Psoas muscle (tissue), 8 donors: Measurements from ENCODE around the gene UGGT1. TPM values are rescaled to one million over a fixed set of nuclear protein-coding genes. Genes with fewer than 3 reads are reported as not detected.

Experiments
- ATAC-seq, 4 donors: fragments of 200-7000 bp; cut with Tn5 transposase; one replicate each; pipeline ENCODE4 v1.9.1; 2020; ENCODE audit warnings: moderate library complexity in 3 of 4, mild to moderate bottlenecking in 2 of 4
- DNase-seq, 2 donors: peaks; one replicate each; pipeline ENCODE4 v3.0.0-alpha.2; 2020
- H3K27ac ChIP-seq: fragments of 200-600 bp; one replicate; pipeline ENCODE4 v1.8.0; 2022
- H3K27me3 ChIP-seq, 3 donors: fragments of 200-600 bp in 1 of 3; one replicate each; pipeline versions ENCODE4 v1.6.1 to v1.8.0; 2013 to 2022; ENCODE audit warnings: low read length in 2 of 3, mild to moderate bottlenecking in 2 of 3, moderate library complexity in 1 of 3; ENCODE audit not compliant: insufficient read depth in 3 of 3
- H3K36me3 ChIP-seq, 2 donors: fragments of 200-600 bp in 1 of 2; one replicate each; pipeline versions ENCODE4 v1.6.1 to v1.8.0; 2013 to 2022; ENCODE audit warnings: low read depth in 1 of 2, mild to moderate bottlenecking in 1 of 2, moderate library complexity in 1 of 2; ENCODE audit not compliant: insufficient read depth in 1 of 2
- H3K4me1 ChIP-seq: fragments of 200-600 bp; one replicate; pipeline ENCODE4 v1.8.0; 2022
- H3K4me3 ChIP-seq: fragments of 200-600 bp; one replicate; pipeline ENCODE4 v1.8.0; 2022; ENCODE audit warnings: mild to moderate bottlenecking
- H3K9me3 ChIP-seq: fragments of 200-600 bp; one replicate; pipeline ENCODE4 v1.8.0; 2022
- CTCF ChIP-seq: fragments of 200-600 bp; IDR thresholded peaks from one replicate; pipeline ENCODE4 v1.8.0; 2022; ENCODE audit warnings: antibody characterized with exemption
- WGBS, 3 donors: extraction: QIAGEN DNeasy Blood & Tissue Kit; methylation state at CpG; one replicate each; pipeline versions ENCODE4 v1.1.6 to v1.1.7; 2013; 5-methylcytosine and 5-hydroxymethylcytosine counted together
- intact Hi-C, 2 donors: fragments of 100-400 bp; cut with DNase I; formaldehyde crosslinking; loops; one replicate each; pipeline versions ENCODE4 v1.11.0 to v1.14.2; 2022
- polyA plus RNA-seq, 3 donors: library from polyadenylated mRNA; stranded (reverse); fragments of 200-250 nt; gene quantifications; one replicate each; pipeline ENCODE4 v1.2.3, GENCODE V29; 2013
- total RNA-seq, 4 donors: library from RNA; stranded (reverse); fragmentation: NEBNext Ultra II Directional in 2 of 4; extraction: Animal tissue kit (Norgen Biotek cat#: 25700) in 2 of 4; gene quantifications; one replicate each; pipeline versions ENCODE4 v1.2.1 to v1.2.4, GENCODE V29; 2021 to 2023
- donor health status: healthy with polysubstance abuse.
- donor health status: DM: no; HTN: no; CAD: no; lungs with moderate emphysema.
- donor health status: Bipolar disorder and iron deficiency.
- donor health status: healthy.
- donor health status: DM: yes; HTN: yes; CAD: no.
- donor health status: DM: no; HTN: no; CAD: no.
- donor health status: DM: no; HTN: no; CAD: no.
- donor health status: DM: yes; HTN: yes; CAD: no.

The UGGT1 gene
- total and polyA plus RNA-seq, 7 donors: 11.1 to 41.7 (median 32.1) TPM

- Histone ChIP-seq H3K36me3 (no peaks in the 10 kb centered on the region), H3K9me3 (peaks cover 4% of the 10 kb centered on the region), H3K4me1 (no peaks in the 10 kb centered on the region), H3K4me3 (no peak overlapping the region), H3K27ac (no peak overlapping the region), H3K27me3 (peaks cover 0 to 4% (median 0%) of the 10 kb centered on the region in 3 donors)
- no peak for TF ChIP-seq CTCF
- ATAC-seq: no peak
- intact Hi-C loops: no loop called here
- no peak for DNase-seq
- 86 to 94% (median 92%) methylated on average over 12 of the region's 12 CpGs for whole genome bisulfite sequencing, 3 donors
These were observed 37.7 kb upstream of the UGGT1 start for GRCh38 chr2:128053331-128053730.

GRCh38 chr2:128054104-128054885, 36.7 kb upstream of the UGGT1 start:
- no peak overlapping the region for H3K4me3 ChIP-seq
- 86 to 91% (median 88%) methylated on average over 11 of the region's 11 CpGs for WGBS, 3 donors
- TF ChIP-seq CTCF: no peak
- no peak for ATAC-seq
- intact Hi-C loops: no loop called here
- no peak overlapping the region for H3K27ac ChIP-seq
- peaks cover 4% of the 10 kb centered on the region for H3K9me3 ChIP-seq
- no peak for DNase-seq
- no peaks in the 10 kb centered on the region for H3K4me1 ChIP-seq
- H3K36me3 ChIP-seq: no peaks in the 10 kb centered on the region
- H3K27me3 ChIP-seq: peaks cover 0 to 4% (median 0%) of the 10 kb centered on the region in 3 donors

GRCh38 chr2:128057334-128057733, 33.7 kb upstream of the UGGT1 start:
- no peak for ATAC-seq
- intact Hi-C loops: no loop called here
- no peaks in the 10 kb centered on the region for H3K36me3 ChIP-seq
- WGBS, 3 donors: 54 to 64% (median 63%) methylated on average over 3 of the region's 3 CpGs
- no peak overlapping the region for H3K27ac ChIP-seq
- H3K4me3 ChIP-seq: no peak overlapping the region
- H3K9me3 ChIP-seq: no peaks in the 10 kb centered on the region
- TF ChIP-seq CTCF: no peak
- DNase-seq: no peak
- H3K27me3 ChIP-seq: no peaks in the 10 kb centered on the region
- H3K4me1 ChIP-seq: no peaks in the 10 kb centered on the region

- Histone ChIP-seq H3K36me3 (no peaks in the 10 kb centered on the region), H3K27ac (no peak overlapping the region), H3K27me3 (no peaks in the 10 kb centered on the region), H3K4me3 (no peak overlapping the region), H3K9me3 (no peaks in the 10 kb centered on the region), H3K4me1 (no peaks in the 10 kb centered on the region)
- TF ChIP-seq CTCF: no peak
- intact Hi-C loops: no loop called here
- ATAC-seq (no peak), DNase-seq (no peak)
- 71 to 74% (median 73%) methylated on average over 2 of the region's 2 CpGs for WGBS, 3 donors
These were observed 32.9 kb upstream of the UGGT1 start for GRCh38 chr2:128058114-128058513.
